ENCODE measurements around the gene MAN1B1. TPM values are rescaled to one million over a fixed set of nuclear protein-coding genes. Genes with fewer than 3 reads are reported as not detected.

Gene MAN1B1
- total RNA-seq (2013), result 42.4 TPM
- polyA plus RNA-seq (10 to 100 TPM; 29.3 to 38.2 (median 33.3) TPM), polyA minus RNA-seq (22.3 and 31.4 TPM in 2 replicates), total RNA-seq (5.7 to 49.2 (median 40.8) reads per million in 11 experiments)

- Histone ChIP-seq H3K4me1 (ENCODE audit: control insufficient read depth in 1 of 2, insufficient read depth in 2 of 2, low read length in 2 of 2) (peaks cover 23 to 28% of the 10 kb centered on the region in 2 donors), H3K9ac (ENCODE audit: insufficient read depth, low read length, poor library complexity, severe bottlenecking) (peak within 1 kb of the TSS; percentile 92), H3K4me2 (replicated peaks; ENCODE audit: extremely low read depth, low read length, poor library complexity, severe bottlenecking) (peak within 1 kb of the TSS; percentile 92), H3K36me3 (replicated peaks in 1 of 2; ENCODE audit: control insufficient read depth in 1 of 2, insufficient read depth in 2 of 2, low read length in 2 of 2) (peaks cover 25 to 35% of the 10 kb centered on the region in 2 donors), H3K4me3 (replicated peaks in 1 of 3; ENCODE audit: low read depth in 2 of 3, low read length in 3 of 3) (peak within 1 kb of the TSS; percentile 75 to 77 (median 77)), H3K27me3 (ENCODE audit: control insufficient read depth in 2 of 2, insufficient read depth in 2 of 2, low read length in 2 of 2) (no peaks in the 10 kb centered on the region), H3K9me3 (replicated peaks in 1 of 2; ENCODE audit: control insufficient read depth in 1 of 2, insufficient read depth in 1 of 2, low read length in 2 of 2) (no peaks in the 10 kb centered on the region), H4K20me1 (ENCODE audit: insufficient read depth, low read length) (no peaks in the 10 kb centered on the region), H3K79me2 (ENCODE audit: insufficient read depth, low read length) (peaks cover 4% of the 10 kb centered on the region), H3K27ac (ENCODE audit: low read depth in 1 of 2, low read length in 2 of 2) (peak within 1 kb of the TSS; percentile 70 to 93), H2AFZ (ENCODE audit: insufficient read depth, low read depth, low read length, poor library complexity, severe bottlenecking) (peak within 1 kb of the TSS; percentile 87)
- WGBS (ENCODE audit: insufficient coverage), result under 1% methylated on average over 101 of the region's 101 CpGs
- H3K9me3 Mint-ChIP-seq, result peaks cover 0 to 9% (median 0%) of the 10 kb centered on the region in 7 donors
- intact Hi-C loops (cut with micrococcal nuclease), result loop anchor here in 1 of 2 donors (2.0 kb wide), 1 partner anchor 16 kb away; the partner anchor contains the start of gene SAPCD2
- H3K4me3 Mint-ChIP-seq, result peak within 1 kb of the TSS; percentile 89 to 93
- H3K36me3 Mint-ChIP-seq, result peaks cover 30 to 52% of the 10 kb centered on the region in 2 donors
- peak within 1 kb of the TSS; percentile 95 to 98 (median 97) for H3K27ac Mint-ChIP-seq
- TF ChIP-seq CTCF (IDR thresholded peaks at IDR 0.05), result no peak
- H3K27me3 Mint-ChIP-seq (ENCODE audit: low read depth in 3 of 3), result peaks cover 0 to 5% (median 1%) of the 10 kb centered on the region in 3 donors
- DNase-seq, result peak; percentile 99 to 100 (median 100)
- peaks cover 30% of the 10 kb centered on the region for H3K4me1 Mint-ChIP-seq
These were observed at the start of gene MAN1B1 for GRCh38 chr9:137086531-137087408. Gene MAN1B1, plus strand, starts transcription at chr9:137086985. Its CDS starts 15 bp downstream, at chr9:137087000.

- H3K9me3 Mint-ChIP-seq, result no peaks in the 10 kb centered on the region
- no peak overlapping the region for H2AFZ ChIP-seq (ENCODE audit: insufficient read depth, low read depth, low read length, poor library complexity, severe bottlenecking)
- TF ChIP-seq CTCF (IDR thresholded peaks at IDR 0.05), result no peak
- WGBS (ENCODE audit: insufficient coverage), result 83% methylated on average over 4 of the region's 13 CpGs
- H3K9me3 ChIP-seq (replicated peaks in 1 of 2; ENCODE audit: control insufficient read depth in 1 of 2, insufficient read depth in 1 of 2, low read length in 2 of 2), result no peaks in the 10 kb centered on the region
- H3K4me3 Mint-ChIP-seq, result no peak overlapping the region
- no peak overlapping the region for H3K9ac ChIP-seq (ENCODE audit: insufficient read depth, low read length, poor library complexity, severe bottlenecking)
- H3K27ac ChIP-seq (ENCODE audit: low read depth in 1 of 2, low read length in 2 of 2), result no peak overlapping the region
- H3K4me1 Mint-ChIP-seq, result peaks cover 25% of the 10 kb centered on the region
- peaks cover 26 to 38% of the 10 kb centered on the region in 2 donors for H3K4me1 ChIP-seq (ENCODE audit: control insufficient read depth in 1 of 2, insufficient read depth in 2 of 2, low read length in 2 of 2)
- no peak overlapping the region for H3K27ac Mint-ChIP-seq
- no peak overlapping the region for H3K4me2 ChIP-seq (replicated peaks; ENCODE audit: extremely low read depth, low read length, poor library complexity, severe bottlenecking)
- no peaks in the 10 kb centered on the region for H3K27me3 ChIP-seq (ENCODE audit: control insufficient read depth in 2 of 2, insufficient read depth in 2 of 2, low read length in 2 of 2)
- H3K4me3 ChIP-seq (replicated peaks in 1 of 3; ENCODE audit: low read depth in 2 of 3, low read length in 3 of 3), result no peak overlapping the region
- peaks cover 38% of the 10 kb centered on the region for H3K79me2 ChIP-seq (ENCODE audit: insufficient read depth, low read length)
- peaks cover 5 to 26% of the 10 kb centered on the region in 2 donors for H3K36me3 Mint-ChIP-seq
- H3K36me3 ChIP-seq (replicated peaks in 1 of 2; ENCODE audit: control insufficient read depth in 1 of 2, insufficient read depth in 2 of 2, low read length in 2 of 2), result peaks cover 15 to 22% of the 10 kb centered on the region in 2 donors
- peaks cover 52% of the 10 kb centered on the region for H4K20me1 ChIP-seq (ENCODE audit: insufficient read depth, low read length)
- intact Hi-C loops (cut with micrococcal nuclease), result loop anchor here in 1 of 2 donors (10.0 kb wide), 1 partner anchor 92 kb away; the partner anchor contains the start of genes C8G and FBXW5
- peaks cover 0 to 1% (median 0%) of the 10 kb centered on the region in 3 donors for H3K27me3 Mint-ChIP-seq (ENCODE audit: low read depth in 3 of 3)
- no peak for DNase-seq
These were observed 49.8 kb upstream of the MAN1B1 start for GRCh38 chr9:137037035-137037434.
